ENCODE results near the gene ENTR1. TPM values are rescaled to one million over a fixed set of nuclear protein-coding genes. Genes with fewer than 3 reads are reported as not detected.

Gene ENTR1
- total and polyA plus RNA-seq, 2 of the 13 experiments (the other 11 are each of a cell fraction or from before 2014, with no cell fraction given), result 70.1 to 76.4 TPM

DNA sequence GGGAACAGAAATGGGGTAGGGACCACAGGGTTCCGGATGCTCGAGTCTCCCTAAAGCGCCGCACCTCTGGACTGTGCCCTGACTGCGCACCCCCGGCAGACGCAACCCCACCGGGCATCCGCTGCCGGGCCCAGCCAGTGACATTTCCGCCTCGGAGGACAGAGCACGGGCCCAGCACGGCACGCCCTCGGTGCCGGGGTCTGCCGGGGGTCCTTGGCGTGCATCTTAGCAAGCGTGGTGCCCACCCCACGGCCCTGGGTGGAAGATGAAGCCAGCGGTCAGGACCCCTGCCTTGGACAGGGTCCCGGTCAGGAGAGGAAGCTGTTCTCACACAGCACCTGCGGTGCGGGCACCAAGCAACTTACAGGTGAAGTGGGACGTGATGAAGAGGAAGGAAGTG lies 22.2 kb upstream of the ENTR1 start:
- CTCF ChIA-PET (ENCODE audit: low intra/inter-chr PET ratio, low total read pairs), result no interaction called here
- H3K27ac ChIP-seq (ENCODE audit: extremely low read length, insufficient read depth, low read length), result no peak overlapping the region
- no TSS peak for BruUV-seq (replicated peaks)
- TF ChIP-seq, protein P1, sequence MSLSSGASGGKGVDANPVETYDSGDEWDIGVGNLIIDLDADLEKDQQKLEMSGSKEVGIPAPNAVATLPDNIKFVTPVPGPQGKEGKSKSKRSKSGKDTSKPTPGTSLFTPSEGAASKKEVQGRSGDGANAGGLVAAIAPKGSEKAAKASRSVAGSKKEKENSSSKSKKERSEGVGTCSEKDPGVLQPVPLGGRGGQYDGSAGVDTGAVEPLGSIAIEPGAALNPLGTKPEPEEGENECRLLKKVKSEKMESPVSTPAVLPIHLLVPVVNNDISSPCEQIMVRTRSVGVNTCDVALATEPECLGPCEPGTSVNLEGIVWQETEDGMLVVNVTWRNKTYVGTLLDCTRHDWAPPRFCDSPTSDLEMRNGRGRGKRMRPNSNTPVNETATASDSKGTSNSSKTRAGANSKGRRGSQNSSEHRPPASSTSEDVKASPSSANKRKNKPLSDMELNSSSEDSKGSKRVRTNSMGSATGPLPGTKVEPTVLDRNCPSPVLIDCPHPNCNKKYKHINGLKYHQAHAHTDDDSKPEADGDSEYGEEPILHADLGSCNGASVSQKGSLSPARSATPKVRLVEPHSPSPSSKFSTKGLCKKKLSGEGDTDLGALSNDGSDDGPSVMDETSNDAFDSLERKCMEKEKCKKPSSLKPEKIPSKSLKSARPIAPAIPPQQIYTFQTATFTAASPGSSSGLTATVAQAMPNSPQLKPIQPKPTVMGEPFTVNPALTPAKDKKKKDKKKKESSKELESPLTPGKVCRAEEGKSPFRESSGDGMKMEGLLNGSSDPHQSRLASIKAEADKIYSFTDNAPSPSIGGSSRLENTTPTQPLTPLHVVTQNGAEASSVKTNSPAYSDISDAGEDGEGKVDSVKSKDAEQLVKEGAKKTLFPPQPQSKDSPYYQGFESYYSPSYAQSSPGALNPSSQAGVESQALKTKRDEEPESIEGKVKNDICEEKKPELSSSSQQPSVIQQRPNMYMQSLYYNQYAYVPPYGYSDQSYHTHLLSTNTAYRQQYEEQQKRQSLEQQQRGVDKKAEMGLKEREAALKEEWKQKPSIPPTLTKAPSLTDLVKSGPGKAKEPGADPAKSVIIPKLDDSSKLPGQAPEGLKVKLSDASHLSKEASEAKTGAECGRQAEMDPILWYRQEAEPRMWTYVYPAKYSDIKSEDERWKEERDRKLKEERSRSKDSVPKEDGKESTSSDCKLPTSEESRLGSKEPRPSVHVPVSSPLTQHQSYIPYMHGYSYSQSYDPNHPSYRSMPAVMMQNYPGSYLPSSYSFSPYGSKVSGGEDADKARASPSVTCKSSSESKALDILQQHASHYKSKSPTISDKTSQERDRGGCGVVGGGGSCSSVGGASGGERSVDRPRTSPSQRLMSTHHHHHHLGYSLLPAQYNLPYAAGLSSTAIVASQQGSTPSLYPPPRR (CRISPR knock-in tag; IDR thresholded peaks at IDR 0.05; ENCODE audit: borderline replicate concordance), result no peak
- TF ChIP-seq NCOA1 (CRISPR knock-in tag; IDR thresholded peaks at IDR 0.05) (no peak), ZSCAN9 (CRISPR knock-in tag; IDR thresholded peaks at IDR 0.05; ENCODE audit: borderline replicate concordance) (no peak), ZNF224 (CRISPR knock-in tag; IDR thresholded peaks at IDR 0.05) (no peak), ZNF652 (CRISPR knock-in tag; IDR thresholded peaks at IDR 0.05; ENCODE audit: borderline replicate concordance, low read depth) (no peak), ZNF12 (CRISPR knock-in tag; IDR thresholded peaks at IDR 0.05) (no peak), TOPORS (CRISPR knock-in tag; IDR thresholded peaks at IDR 0.05) (no peak), ZNF781 (CRISPR knock-in tag; IDR thresholded peaks at IDR 0.05; ENCODE audit: borderline replicate concordance, not compliant biosample characterization) (no peak), ZBTB3 (CRISPR knock-in tag; IDR thresholded peaks at IDR 0.05; ENCODE audit: borderline replicate concordance, low read depth) (no peak), ZBTB38 (CRISPR knock-in tag; IDR thresholded peaks at IDR 0.05) (no peak), ZNF577 (CRISPR knock-in tag; IDR thresholded peaks at IDR 0.05; ENCODE audit: borderline replicate concordance, low read depth) (no peak), ZNF737 (CRISPR knock-in tag; IDR thresholded peaks at IDR 0.05; ENCODE audit: borderline replicate concordance) (no peak), MAZ (IDR thresholded peaks at IDR 0.05; ENCODE audit: borderline replicate concordance, low read depth, low read length) (no peak), MAZ (CRISPR knock-in tag; IDR thresholded peaks at IDR 0.05; ENCODE audit: low read depth) (no peak)
- TF ChIP-seq, protein P2, sequence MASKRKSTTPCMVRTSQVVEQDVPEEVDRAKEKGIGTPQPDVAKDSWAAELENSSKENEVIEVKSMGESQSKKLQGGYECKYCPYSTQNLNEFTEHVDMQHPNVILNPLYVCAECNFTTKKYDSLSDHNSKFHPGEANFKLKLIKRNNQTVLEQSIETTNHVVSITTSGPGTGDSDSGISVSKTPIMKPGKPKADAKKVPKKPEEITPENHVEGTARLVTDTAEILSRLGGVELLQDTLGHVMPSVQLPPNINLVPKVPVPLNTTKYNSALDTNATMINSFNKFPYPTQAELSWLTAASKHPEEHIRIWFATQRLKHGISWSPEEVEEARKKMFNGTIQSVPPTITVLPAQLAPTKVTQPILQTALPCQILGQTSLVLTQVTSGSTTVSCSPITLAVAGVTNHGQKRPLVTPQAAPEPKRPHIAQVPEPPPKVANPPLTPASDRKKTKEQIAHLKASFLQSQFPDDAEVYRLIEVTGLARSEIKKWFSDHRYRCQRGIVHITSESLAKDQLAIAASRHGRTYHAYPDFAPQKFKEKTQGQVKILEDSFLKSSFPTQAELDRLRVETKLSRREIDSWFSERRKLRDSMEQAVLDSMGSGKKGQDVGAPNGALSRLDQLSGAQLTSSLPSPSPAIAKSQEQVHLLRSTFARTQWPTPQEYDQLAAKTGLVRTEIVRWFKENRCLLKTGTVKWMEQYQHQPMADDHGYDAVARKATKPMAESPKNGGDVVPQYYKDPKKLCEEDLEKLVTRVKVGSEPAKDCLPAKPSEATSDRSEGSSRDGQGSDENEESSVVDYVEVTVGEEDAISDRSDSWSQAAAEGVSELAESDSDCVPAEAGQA (IDR thresholded peaks at IDR 0.05; ENCODE audit: low read depth), result no peak
- TF ChIP-seq, protein P2 (CRISPR knock-in tag; IDR thresholded peaks at IDR 0.05; ENCODE audit: borderline replicate concordance), result no peak

More for the DNA sequence above, 22.2 kb upstream of the ENTR1 start:
- intact Hi-C loops (cut with micrococcal nuclease; ENCODE audit: unreplicated experiment) (no loop called here), in situ Hi-C loops (cut with HindIII; ENCODE audit: extremely low pct_ligation_motif_present, low pct_unique_long_range_greater_than_20kb) (no loop called here)
- Histone ChIP-seq H3K79me2 (ENCODE audit: insufficient read depth, low read length) (peaks cover 11% of the 10 kb centered on the region), H3K4me1 (ENCODE audit: insufficient read depth, low read length) (peaks cover 14% of the 10 kb centered on the region), H3K4me3 (replicated peaks in 1 of 3; ENCODE audit: insufficient read depth in 1 of 3, low read depth in 2 of 3, low read length in 3 of 3) (no peak overlapping the region), H3K9ac (ENCODE audit: insufficient read depth, low read depth, low read length) (no peak overlapping the region), H3K4me2 (ENCODE audit: low read depth, low read length) (no peak overlapping the region), H3K9me3 (ENCODE audit: low read length) (no peaks in the 10 kb centered on the region), H4K20me1 (ENCODE audit: insufficient read depth, low read length) (peaks cover 5% of the 10 kb centered on the region; the same call in 1 of the 2 replicates), H3K36me3 (replicated peaks in 1 of 2; ENCODE audit: control insufficient read depth in 1 of 2, insufficient read depth in 2 of 2, low read length in 2 of 2) (peaks cover 4 to 6% of the 10 kb centered on the region in 2 experiments; a peak in 2 of 5 replicates), H2AFZ (ENCODE audit: low read length) (no peak overlapping the region), H3K27me3 (ENCODE audit: control insufficient read depth in 1 of 2, insufficient read depth in 2 of 2, low read length in 2 of 2) (no peaks in the 10 kb centered on the region)
- WGBS (ENCODE audit: low lambda C conversion rate), result 94% methylated on average over 7 of the region's 26 CpGs
- ATAC-seq, result no peak
- DNase-seq (ENCODE audit: low spot score), result no peak
- POLR2A ChIA-PET, result no interaction called here
- no peak for FAIRE-seq

All from HepG2 (cell line).